Posterior cingulate gyrus (tissue), 11 donors: ENCODE measurements around the gene TASP1.
"Not testable (repeated sequence)": the region's sequence is repeated elsewhere in the genome, so short reads cannot be mapped to it uniquely, and the experiment has no call there.

Source experiments
- DNase-seq, 10 donors: peaks; one replicate each; pipeline versions ENCODE4 v3.0.0 to v3.0.0-alpha.2; 2020 to 2021; ENCODE audit warnings: mixed read lengths in 3 of 10
- intact Hi-C: fragments of 100-400 bp; cut with DNase I; formaldehyde crosslinking; loops from one replicate; pipeline ENCODE4 v1.15.1; 2023

The TASP1 gene

DNA sequence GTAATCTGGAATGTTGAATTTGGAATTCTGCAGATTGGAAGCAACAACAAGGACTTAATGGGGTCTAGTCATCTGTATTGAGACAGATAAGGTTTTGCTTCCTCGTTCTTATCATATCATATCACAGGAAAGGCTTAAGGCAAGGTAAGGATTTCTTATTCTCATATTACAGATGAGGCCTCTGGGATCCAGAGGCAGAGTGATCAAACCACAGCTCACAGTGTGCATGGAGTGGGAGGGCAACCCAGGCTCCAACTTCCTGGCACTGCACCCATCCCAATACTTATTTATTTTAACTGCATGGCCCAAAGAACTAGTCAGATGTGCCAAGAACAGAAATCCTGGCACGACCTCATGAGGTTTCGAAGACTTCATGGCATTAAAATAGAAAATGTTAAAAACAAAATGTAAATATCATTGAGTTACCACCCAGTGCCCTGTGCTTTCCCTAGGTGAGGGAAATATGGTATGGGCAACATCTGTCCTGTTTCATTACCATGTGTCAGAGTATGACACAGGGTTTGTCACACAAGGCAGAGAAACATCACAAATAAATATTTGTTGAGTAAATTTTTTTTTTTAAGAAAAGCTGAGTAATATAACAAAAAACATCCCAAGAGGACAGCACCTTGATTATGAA is 225.8 kb downstream of the TASP1 start:
- DNase-seq, result no peak
- intact Hi-C loops, result no loop called here

DNA sequence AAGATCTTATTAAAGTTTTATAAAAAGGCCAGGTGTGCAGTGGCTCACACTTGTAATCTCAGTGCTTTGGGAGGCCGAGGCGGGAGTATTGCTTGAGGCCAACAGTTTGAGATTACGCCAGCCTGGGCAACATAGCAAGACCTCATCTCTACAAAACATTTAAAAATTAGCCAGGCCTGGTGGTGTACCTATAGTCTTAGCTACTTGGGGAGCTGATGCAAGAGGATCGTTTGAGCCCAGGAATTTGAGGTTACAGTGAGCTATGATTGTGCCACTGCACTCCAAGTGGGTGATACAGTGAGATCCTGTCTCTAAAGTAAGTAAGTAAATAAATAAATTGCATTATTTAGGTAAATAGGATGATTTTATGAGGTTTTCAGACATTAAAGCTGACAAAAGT is 234.4 kb downstream of the TASP1 start:
- intact Hi-C loops, result no loop called here
- DNase-seq, result no peak

GRCh38 chr20:13403453-13403852 is 235.3 kb downstream of the TASP1 start:
- no peak for DNase-seq
- intact Hi-C loops, result no loop called here

- intact Hi-C loops, result no loop called here
- no peak for DNase-seq
These were observed 235.7 kb downstream of the TASP1 start for GRCh38 chr20:13402986-13403385.

- DNase-seq, result peak in 1 of 10 donors; percentile 73
These were observed 236.5 kb downstream of the TASP1 start for GRCh38 chr20:13402171-13402760.

GRCh38 chr20:13401596-13401995 is 237.1 kb downstream of the TASP1 start:
- DNase-seq, result no peak

More at GRCh38 chr20:13402171-13402760, 236.5 kb downstream of the TASP1 start:
- intact Hi-C loops, result no loop called here

DNA sequence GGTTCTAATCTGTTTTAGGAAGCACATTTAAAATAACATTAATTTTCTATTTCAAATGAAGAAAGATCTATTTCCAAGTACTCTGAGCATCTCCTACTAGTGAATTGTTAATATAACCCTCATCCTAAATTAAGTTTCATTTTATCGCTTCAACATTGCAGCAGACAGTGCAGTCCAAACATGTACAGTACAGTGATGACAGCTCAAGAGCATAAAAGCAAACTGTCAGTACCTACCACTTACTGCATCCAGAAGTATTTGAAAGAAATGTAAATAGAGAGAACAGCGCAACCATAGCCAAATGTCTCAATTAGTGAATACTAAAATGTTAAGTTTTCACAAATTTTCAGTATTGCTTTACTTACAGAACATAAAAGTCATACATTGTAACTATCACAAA is 238.3 kb downstream of the TASP1 start:
- no peak for DNase-seq
- intact Hi-C loops, result no loop called here

More at GRCh38 chr20:13401596-13401995, 237.1 kb downstream of the TASP1 start:
- intact Hi-C loops, result no loop called here

DNA sequence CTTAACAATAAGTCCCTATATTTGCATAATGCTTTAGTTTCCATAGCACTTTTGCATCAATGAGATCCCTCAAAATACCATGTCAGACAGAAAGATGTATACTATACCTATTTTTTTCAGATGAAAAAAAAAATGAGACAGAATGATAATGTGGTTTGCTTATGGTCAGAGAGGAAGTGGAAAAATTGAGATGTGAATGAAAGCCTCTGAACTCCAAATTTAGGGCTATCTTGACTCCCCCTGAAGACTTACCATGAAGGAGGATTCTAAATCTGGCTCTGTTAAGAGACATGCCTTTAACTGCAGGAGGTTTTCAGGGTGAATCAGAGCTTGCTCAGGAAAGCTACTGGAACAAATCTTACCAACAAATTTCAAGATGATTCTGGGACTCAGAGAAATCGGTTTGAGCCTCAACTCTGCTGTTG is 241.4 kb downstream of the TASP1 start:
- no peak for DNase-seq
- intact Hi-C loops, result no loop called here

- no peak for DNase-seq
- intact Hi-C loops, result no loop called here
These were observed 241.9 kb downstream of the TASP1 start for GRCh38 chr20:13396826-13397225.

DNA sequence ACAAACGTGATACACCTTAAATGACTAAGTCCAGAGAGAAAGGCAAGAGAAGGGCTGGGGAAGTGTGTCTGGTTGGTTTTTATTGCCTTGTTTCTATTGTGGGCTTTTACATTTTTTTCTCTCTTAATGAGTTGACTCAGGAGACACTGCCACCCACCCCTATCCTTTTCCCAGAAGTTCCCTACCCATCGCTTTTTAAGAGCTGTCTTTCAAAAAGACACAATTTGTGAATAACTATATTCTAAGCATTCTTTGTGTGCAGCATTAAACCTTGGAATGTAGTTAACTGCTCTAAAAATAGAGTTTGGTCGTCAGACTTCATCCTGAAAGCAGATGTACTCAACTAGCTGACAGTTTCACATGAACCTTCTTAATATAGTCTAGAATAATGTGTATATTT is 242.7 kb downstream of the TASP1 start:
- intact Hi-C loops, result no loop called here
- no peak for DNase-seq

DNA sequence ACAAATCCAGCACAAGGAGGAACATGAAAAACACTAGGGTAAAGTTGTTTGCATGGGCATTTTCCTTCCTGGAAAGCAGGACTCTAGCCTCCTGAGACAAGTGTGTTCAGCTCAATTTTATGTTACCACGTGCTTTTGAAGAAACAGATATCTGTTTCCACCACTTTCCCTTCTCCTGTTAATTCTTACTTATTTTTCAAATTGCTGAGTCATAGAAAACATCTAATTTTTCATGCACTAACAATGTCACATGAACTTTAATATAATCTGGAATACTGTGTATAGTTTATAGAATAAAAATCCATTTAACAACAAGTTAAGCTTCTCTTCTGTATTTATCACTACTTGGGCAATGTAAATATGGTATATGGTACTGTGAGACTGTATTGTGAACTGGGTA is 243.5 kb downstream of the TASP1 start:
- intact Hi-C loops, result no loop called here

DNA sequence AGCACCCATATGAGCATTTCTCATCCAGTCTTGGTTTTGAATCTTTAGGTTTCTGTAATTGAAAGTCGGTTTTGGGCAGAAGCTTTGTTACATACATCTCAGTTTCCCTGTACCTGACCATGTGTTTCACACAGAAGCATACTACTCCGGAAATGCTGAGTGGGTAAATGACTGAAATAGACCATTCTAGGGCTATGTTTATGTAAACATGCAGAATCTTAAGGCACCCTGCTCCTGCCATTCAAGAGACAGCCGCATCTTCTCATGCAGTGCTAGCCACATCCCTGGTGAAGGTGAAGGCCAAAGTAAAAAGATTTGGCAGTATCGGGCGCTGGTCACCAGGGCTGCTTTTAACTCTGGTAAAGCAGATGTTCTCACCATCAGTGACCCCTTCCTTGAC is 246.3 kb downstream of the TASP1 start:
- intact Hi-C loops, result no loop called here

More for the DNA sequence above, 243.5 kb downstream of the TASP1 start:
- no peak for DNase-seq

DNA sequence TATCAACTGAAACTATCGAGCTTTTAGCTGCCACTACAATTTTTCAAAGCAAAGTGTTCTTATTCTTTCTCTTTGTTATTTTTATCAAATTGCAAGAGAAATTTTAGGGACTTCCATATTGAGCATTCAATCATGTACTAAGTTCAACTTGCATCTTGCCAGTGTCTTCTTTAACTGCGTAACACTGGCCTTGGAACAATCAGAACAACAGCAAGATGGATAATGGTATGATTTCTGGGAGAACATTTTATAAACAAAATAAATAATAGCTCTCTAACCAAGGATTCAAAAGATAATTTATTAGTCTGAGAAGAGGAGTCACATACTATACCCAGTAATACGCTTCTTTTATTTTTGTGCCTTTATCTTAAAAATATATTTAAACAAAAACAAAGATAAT is 249.6 kb downstream of the TASP1 start:
- intact Hi-C loops, result no loop called here
- DNase-seq, result no peak

More for the DNA sequence above, 246.3 kb downstream of the TASP1 start:
- DNase-seq, result no peak

- intact Hi-C loops, result no loop called here
- no peak for DNase-seq
These were observed 254.6 kb downstream of the TASP1 start for GRCh38 chr20:13384132-13384531.

GRCh38 chr20:13382786-13383185 is 255.9 kb downstream of the TASP1 start:
- intact Hi-C loops, result no loop called here
- DNase-seq, result no peak

DNA sequence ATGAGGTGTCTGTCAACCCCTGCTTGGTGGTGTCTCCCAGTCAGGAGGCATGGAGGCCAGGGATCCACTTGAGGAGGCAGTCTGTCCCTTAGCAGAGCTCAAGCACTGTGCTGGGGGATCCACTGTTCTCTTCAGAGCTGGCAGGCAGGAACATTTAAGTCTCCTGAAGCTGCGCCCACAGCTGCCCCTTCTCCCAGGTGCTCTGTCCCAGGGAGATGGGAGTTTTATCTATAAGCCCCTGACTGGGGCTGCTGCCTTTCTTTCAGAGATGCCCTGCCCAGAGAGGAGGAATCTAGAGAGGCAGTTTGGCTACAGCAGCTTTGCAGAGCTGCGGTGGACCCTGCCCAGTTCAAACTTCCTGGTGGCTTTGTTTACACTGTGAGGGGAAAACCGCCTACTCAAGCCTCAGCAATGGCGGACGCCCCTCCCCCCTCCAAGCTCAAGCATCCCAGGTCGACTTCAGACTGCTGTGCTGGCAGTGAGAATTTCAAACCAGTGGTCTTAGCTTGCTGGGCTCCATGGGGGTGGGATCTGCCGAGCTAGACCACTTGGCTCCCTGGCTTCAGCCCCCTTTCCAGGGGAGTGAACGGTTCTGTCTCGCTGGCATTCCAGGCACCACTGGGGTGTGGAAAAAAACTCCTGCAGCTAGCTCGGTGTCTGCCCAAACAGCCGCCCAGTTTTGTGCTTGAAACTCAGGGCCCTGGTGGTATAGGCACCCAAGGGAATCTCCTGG is 258.1 kb downstream of the TASP1 start:
- intact Hi-C loops, DNase-seq: not testable (repeated sequence)

DNA sequence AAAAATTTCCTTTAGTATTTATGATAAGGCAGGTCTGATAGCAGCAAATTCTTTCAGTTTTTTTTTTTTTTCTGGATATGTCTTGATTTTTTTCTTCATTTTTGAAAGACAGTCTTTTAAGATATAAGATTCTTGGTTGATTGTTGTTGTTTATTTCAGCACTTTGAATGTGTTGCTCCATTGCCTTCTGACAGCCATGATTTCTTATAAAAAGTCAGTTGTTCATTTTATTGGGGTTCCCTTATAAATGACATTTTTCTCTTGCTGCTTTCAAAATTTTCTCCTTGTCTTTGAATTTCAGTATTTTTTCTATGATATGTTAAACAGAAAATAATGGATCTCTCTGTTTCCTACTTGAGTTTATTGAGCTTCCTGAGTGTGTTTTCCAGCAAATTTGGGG is 265.3 kb downstream of the TASP1 start:
- intact Hi-C loops, result no loop called here

GRCh38 chr20:13364278-13365170 is 274.2 kb downstream of the TASP1 start:
- DNase-seq, result no peak
- intact Hi-C loops, result no loop called here

More for the DNA sequence above, 265.3 kb downstream of the TASP1 start:
- DNase-seq, result no peak

- intact Hi-C loops, result no loop called here
- no peak for DNase-seq
These were observed 275.3 kb downstream of the TASP1 start for GRCh38 chr20:13363473-13363872.

- intact Hi-C loops, DNase-seq: not testable (repeated sequence)
These were observed 276.6 kb downstream of the TASP1 start for GRCh38 chr20:13362165-13362564.

DNA sequence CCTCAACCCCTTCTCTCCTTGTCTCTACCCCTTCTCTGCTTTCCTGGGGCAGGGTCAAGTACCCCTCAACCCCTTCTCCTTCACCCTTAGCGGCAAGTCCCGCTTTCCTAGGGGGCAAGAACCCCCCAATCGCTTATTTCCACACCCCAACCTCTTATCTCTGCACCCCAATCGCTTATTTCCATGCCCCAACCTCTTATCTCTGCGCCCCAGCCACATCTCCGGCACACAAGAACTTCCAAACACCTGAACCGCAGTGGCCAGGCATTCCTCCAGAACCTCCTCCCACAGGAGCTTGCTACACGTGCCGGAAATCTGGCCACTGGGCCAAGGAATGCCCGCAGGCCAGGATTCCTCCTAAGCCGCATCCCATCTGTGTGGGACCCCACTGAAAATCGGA is 279.8 kb downstream of the TASP1 start:
- DNase-seq, intact Hi-C loops: not testable (repeated sequence)
